ENCODE data around the gene FLNB. TPM values are rescaled to one million over a fixed set of nuclear protein-coding genes. Genes with fewer than 3 reads are reported as not detected.
A peak's percentile ranks its signal among the peaks of the same experiment; 100 is the strongest.
"Not testable (repeated sequence)": the region's sequence is repeated elsewhere in the genome, so short reads cannot be mapped to it uniquely, and the experiment has no call there.

FLNB gene
- total RNA-seq, 1 donor from 2014 or later = 40.4 TPM

DNA sequence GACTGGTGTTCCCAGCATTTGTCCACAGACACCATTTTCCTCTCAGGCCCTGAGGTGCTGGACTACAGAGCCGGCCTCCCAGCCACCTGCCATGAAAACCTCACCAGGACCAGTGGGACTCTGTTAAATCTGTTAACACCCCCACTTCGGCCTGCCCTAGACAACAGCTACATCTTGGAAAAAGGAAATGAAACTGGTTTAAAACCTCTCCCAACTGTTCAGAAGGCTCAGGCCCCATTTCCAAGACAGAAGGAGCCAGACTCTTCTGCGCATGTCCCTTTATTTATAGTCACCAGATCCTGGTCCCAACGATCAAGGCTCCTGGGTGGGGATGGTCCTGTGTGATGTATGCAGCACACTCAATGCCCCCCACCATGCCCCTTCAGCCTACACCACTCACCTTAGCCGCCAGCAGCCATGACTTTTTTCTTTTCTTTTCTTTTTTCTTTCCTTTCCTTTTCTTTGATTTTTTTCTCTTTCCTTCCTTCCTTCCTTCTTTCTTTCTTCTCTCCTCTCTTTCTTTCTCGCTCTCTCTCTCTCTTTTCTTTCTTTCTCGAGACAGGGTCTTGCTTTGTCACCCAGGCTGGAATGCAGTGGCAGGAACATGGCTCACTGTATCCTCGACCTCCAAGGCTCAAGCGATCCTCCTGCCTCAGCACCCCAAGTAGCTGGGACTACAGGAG lies 25.5 kb upstream of the FLNB start:
- no peak for DNase-seq (ENCODE audit: low read depth, low spot score)
- Mint-ChIP-seq H3K4me1 (peaks cover 15% of the 10 kb centered on the region), H3K36me3 (ENCODE audit: low read depth) (no peaks in the 10 kb centered on the region), H3K9me3 (no peaks in the 10 kb centered on the region), H3K27ac (ENCODE audit: unreplicated experiment) (no peak overlapping the region), H3K27me3 (ENCODE audit: low read depth) (no peaks in the 10 kb centered on the region), H3K4me3 (no peak overlapping the region)
- no peak for TF ChIP-seq CTCF (conservative IDR thresholded peaks at IDR 0.05)

GRCh38 chr3:57983734-57984518 lies 24.3 kb upstream of the FLNB start:
- peak overlapping the region; percentile 80 for H3K27ac Mint-ChIP-seq (ENCODE audit: unreplicated experiment)
- peaks cover 15% of the 10 kb centered on the region for H3K4me1 Mint-ChIP-seq
- no peaks in the 10 kb centered on the region for H3K36me3 Mint-ChIP-seq (ENCODE audit: low read depth)
- no peaks in the 10 kb centered on the region for H3K27me3 Mint-ChIP-seq (ENCODE audit: low read depth)
- no peak for TF ChIP-seq CTCF (conservative IDR thresholded peaks at IDR 0.05)
- H3K4me3 Mint-ChIP-seq = no peak overlapping the region
- no peaks in the 10 kb centered on the region for H3K9me3 Mint-ChIP-seq
- DNase-seq (ENCODE audit: low read depth, low spot score) = no peak

DNA sequence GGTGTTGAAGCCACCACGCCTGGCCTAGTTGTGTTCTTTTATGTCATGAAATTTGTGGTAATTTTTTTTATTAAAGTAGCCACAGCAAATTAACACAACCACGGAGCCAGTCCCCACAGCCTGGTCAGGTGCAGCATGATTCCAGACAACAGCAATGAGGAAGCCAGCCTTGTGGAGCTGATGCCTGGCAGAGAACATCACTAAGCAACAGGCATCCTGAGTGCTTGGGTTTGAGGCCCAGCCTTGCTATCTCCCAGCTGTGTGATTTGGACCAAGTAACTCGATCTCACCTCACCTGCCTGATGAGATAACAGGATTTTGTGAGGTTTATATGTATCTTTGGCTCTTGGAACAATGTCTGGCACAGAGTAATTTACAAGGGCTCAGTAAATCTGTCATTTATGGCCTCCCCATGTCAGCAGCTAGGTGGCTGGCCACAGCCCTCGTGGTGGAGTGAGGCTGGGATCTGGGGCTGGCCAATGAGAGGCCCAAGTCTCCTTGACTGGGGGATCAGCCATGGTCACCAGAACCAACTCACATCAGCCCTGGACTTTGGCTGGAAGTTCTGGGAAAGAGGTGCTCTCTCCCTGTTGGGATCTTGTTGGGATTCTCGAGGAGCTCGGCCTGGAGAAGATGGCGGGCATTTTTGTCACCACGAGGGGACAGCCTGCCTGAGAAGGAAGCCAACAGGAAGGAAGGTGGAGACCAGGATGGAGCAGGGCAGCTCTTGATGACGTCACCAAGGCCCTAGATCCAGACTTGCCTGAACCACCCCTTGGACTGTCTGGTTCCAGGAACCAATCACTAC lies 22.8 kb upstream of the FLNB start:
- TF ChIP-seq CTCF (conservative IDR thresholded peaks at IDR 0.05) = no peak
- Mint-ChIP-seq H3K4me1 (peaks cover 15% of the 10 kb centered on the region), H3K4me3 (no peak overlapping the region), H3K9me3 (no peaks in the 10 kb centered on the region), H3K27me3 (ENCODE audit: low read depth) (no peaks in the 10 kb centered on the region), H3K36me3 (ENCODE audit: low read depth) (no peaks in the 10 kb centered on the region), H3K27ac (ENCODE audit: unreplicated experiment) (no peak overlapping the region)
- no peak for DNase-seq (ENCODE audit: low read depth, low spot score)

DNA sequence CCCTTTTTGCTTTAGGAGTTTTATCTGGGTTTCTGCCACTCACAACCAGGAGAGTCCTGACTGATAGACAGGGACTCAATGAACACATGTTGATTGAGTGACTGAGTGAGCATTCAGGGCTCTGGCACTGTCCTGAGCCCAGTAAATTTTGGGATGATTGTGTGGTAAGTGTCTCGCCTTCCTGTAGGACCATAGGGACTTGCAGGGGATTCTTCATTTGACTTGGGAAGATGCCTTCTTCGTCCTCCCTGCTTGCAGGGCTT lies 22.3 kb upstream of the FLNB start:
- no peaks in the 10 kb centered on the region for H3K9me3 Mint-ChIP-seq
- H3K36me3 Mint-ChIP-seq (ENCODE audit: low read depth) = no peaks in the 10 kb centered on the region
- H3K27me3 Mint-ChIP-seq (ENCODE audit: low read depth) = no peaks in the 10 kb centered on the region
- H3K4me1 Mint-ChIP-seq = peaks cover 15% of the 10 kb centered on the region
- TF ChIP-seq CTCF (conservative IDR thresholded peaks at IDR 0.05) = no peak
- H3K27ac Mint-ChIP-seq (ENCODE audit: unreplicated experiment) = no peak overlapping the region
- H3K4me3 Mint-ChIP-seq = no peak overlapping the region
- no peak for DNase-seq (ENCODE audit: low read depth, low spot score)

GRCh38 chr3:57986261-57986660 lies 22.0 kb upstream of the FLNB start:
- Mint-ChIP-seq H3K27ac (ENCODE audit: unreplicated experiment) (no peak overlapping the region), H3K4me3 (no peak overlapping the region), H3K4me1 (peaks cover 15% of the 10 kb centered on the region), H3K27me3 (ENCODE audit: low read depth) (no peaks in the 10 kb centered on the region), H3K36me3 (ENCODE audit: low read depth) (no peaks in the 10 kb centered on the region), H3K9me3 (no peaks in the 10 kb centered on the region)
- no peak for TF ChIP-seq CTCF (conservative IDR thresholded peaks at IDR 0.05)
- DNase-seq (ENCODE audit: low read depth, low spot score) = no peak

DNA sequence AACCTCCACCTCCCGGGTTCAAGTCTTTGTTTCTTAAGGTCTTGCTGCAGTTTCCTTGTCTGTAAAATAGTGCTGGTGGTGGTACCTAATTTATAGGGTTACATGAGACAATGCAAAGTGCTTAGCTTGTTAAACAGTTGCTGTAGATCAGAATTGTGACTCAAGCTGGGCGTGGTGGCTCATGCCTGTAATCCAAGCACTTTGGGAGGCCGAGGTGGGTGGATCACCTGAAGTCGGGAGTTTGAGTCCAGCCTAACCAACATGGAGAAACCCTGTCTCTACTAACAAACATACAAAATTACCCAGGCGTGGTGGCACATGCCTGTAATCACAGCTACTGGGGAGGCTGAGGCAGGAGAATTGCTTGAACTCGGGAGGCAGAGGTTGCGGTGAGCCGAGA lies 19.0 kb upstream of the FLNB start:
- H3K36me3 Mint-ChIP-seq (ENCODE audit: low read depth) = not testable (repeated sequence)

More for the DNA sequence above, 19.0 kb upstream of the FLNB start:
- H3K27me3 Mint-ChIP-seq (ENCODE audit: low read depth); DNase-seq (ENCODE audit: low read depth, low spot score); H3K4me3 Mint-ChIP-seq; H3K9me3 Mint-ChIP-seq; H3K27ac Mint-ChIP-seq (ENCODE audit: unreplicated experiment); H3K4me1 Mint-ChIP-seq: not testable (repeated sequence)

All from neural crest cell (in vitro differentiated cells).